Thoracic aorta (tissue), 2 donors: ENCODE results near the gene LRRN1. TPM values are rescaled to one million over a fixed set of nuclear protein-coding genes. Genes with fewer than 3 reads are reported as not detected.

ENCODE experiments used
- ATAC-seq: fragments of 150-250 bp; one replicate; pipeline ENCODE4 v1.8.0; 2017; ENCODE audit warnings: low read depth; ENCODE audit not compliant: insufficient number of reproducible peaks, low FRiP score
- DNase-seq: peaks from one replicate; pipeline ENCODE4 v3.0.0-alpha.2; 2020; ENCODE audit warnings: low spot score
- H3K27ac ChIP-seq, 2 donors: fragments of 200-600 bp; sonication (generic); 1 replicate in 1 of 2; 2 replicates in 1 of 2; pipeline ENCODE4 v1.5.1; 2016; ENCODE audit warnings: mild to moderate bottlenecking in 2 of 2, moderate library complexity in 2 of 2
- H3K27me3 ChIP-seq: fragments of 200-600 bp; sonication (generic); replicated peaks from 2 replicates; pipeline ENCODE4 v1.6.0; 2016; ENCODE audit warnings: mild to moderate bottlenecking; ENCODE audit not compliant: insufficient read depth
- H3K36me3 ChIP-seq: fragments of 200-600 bp; sonication (generic); one replicate; pipeline ENCODE4 v1.5.1; 2016
- H3K4me1 ChIP-seq, 2 donors: fragments of 200-600 bp; sonication (generic); 1 replicate in 1 of 2; 2 replicates in 1 of 2; pipeline versions ENCODE4 v1.5.1 to v1.6.0; 2016; ENCODE audit warnings: low read depth in 2 of 2, mild to moderate bottlenecking in 1 of 2; ENCODE audit not compliant: control insufficient read depth in 1 of 2
- H3K4me3 ChIP-seq: fragments of 200-600 bp; sonication (generic); 2 replicates; pipeline ENCODE4 v1.5.1; 2016; ENCODE audit warnings: mild to moderate bottlenecking
- H3K9me3 ChIP-seq: fragments of 200-600 bp; sonication (generic); 2 replicates; pipeline ENCODE4 v1.5.1; 2016
- CTCF ChIP-seq: fragments of 200-600 bp; sonication (generic); IDR thresholded peaks from one replicate; pipeline ENCODE4 v1.5.1; 2019; ENCODE audit warnings: antibody characterized with exemption
- total RNA-seq, 2 donors: library from RNA; depleted of rRNA; stranded (reverse); fragments of >200 nt; gene quantifications; one replicate each; pipeline versions ENCODE4 v1.1.0 to v1.2.3, GENCODE V29; 2016

Gene LRRN1
- total RNA-seq, result 1 to 10 TPM; 4.3 to 7.7 TPM

GRCh38 chr3:3799173-3800079 lies at the start of gene LRRN1:
Gene LRRN1, plus strand, starts transcription at chr3:3799431. Its CDS starts 45,211 bp downstream, at chr3:3844642.
- Histone ChIP-seq H3K4me3 (peak within 1 kb of the TSS; percentile 85), H3K27me3 (no peaks in the 10 kb centered on the region), H3K4me1 (peaks cover 0 to 9% of the 10 kb centered on the region in 2 donors), H3K9me3 (no peaks in the 10 kb centered on the region), H3K27ac (peak within 1 kb of the TSS; percentile 35 to 62), H3K36me3 (no peaks in the 10 kb centered on the region)
- DNase-seq (no peak), ATAC-seq (no peak)
- TF ChIP-seq CTCF, result no peak

DNA sequence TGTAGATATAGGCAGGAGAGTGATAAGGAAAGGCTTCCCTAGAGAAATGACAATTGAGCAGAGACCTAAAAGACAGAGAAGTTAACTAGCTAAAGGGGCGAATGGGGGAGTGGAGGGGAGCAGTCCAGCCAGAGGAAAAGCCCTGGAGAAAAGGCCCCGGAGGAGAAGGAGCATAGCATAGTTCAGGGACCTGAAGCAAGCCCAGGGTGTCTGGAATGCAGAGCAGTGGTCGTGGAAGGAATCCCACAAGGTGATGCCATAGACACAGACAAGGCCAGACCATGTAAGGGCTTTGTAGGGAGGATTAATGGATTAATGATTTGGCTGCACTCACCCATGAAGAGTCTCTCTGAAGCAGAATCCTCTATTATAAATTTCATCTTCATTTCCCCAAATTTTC lies 45.8 kb upstream of the LRRN1 start:
- ATAC-seq (no peak), DNase-seq (no peak)
- no peak overlapping the region for H3K27ac ChIP-seq
- H3K36me3 ChIP-seq, result no peaks in the 10 kb centered on the region
- H3K4me3 ChIP-seq, result no peak overlapping the region
- H3K9me3 ChIP-seq, result no peaks in the 10 kb centered on the region
- no peak for TF ChIP-seq CTCF
- no peaks in the 10 kb centered on the region for H3K27me3 ChIP-seq
- H3K4me1 ChIP-seq, result no peaks in the 10 kb centered on the region

- no peak for TF ChIP-seq CTCF
- Histone ChIP-seq H3K9me3 (no peaks in the 10 kb centered on the region), H3K27me3 (no peaks in the 10 kb centered on the region), H3K4me3 (no peak overlapping the region), H3K4me1 (no peaks in the 10 kb centered on the region), H3K27ac (no peak overlapping the region), H3K36me3 (no peaks in the 10 kb centered on the region)
- ATAC-seq, result no peak
- DNase-seq, result no peak
Measured at GRCh38 chr3:3765661-3766060, 33.6 kb upstream of the LRRN1 start.

- Histone ChIP-seq H3K36me3 (no peaks in the 10 kb centered on the region), H3K4me3 (no peak overlapping the region), H3K27me3 (no peaks in the 10 kb centered on the region), H3K4me1 (no peaks in the 10 kb centered on the region), H3K27ac (no peak overlapping the region), H3K9me3 (no peaks in the 10 kb centered on the region)
- DNase-seq (no peak), ATAC-seq (no peak)
- no peak for TF ChIP-seq CTCF
Measured at GRCh38 chr3:3766140-3766539, 33.1 kb upstream of the LRRN1 start.

DNA sequence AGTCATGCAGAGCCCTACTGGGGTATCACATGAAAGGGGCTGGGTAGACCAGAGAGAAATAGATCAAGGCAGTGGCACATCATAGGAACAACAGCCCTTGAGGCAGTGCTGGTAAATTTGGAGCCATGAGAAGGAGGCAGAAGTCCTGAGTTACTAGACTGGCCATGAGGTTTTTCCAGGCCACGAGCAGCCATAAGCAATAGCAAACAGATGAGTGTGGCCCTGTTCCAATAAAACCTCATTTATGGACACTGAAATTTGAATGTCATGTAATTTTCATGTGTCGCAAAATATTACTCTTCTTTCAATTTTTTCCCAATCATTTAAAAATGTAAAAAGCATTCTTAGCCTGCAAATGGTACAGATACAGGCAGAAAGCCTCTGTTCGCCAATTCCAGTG lies 28.1 kb upstream of the LRRN1 start:
- no peak for ATAC-seq
- Histone ChIP-seq H3K4me3 (no peak overlapping the region), H3K36me3 (no peaks in the 10 kb centered on the region), H3K9me3 (peaks cover 6% of the 10 kb centered on the region), H3K27ac (no peak overlapping the region), H3K4me1 (no peaks in the 10 kb centered on the region), H3K27me3 (no peaks in the 10 kb centered on the region)
- TF ChIP-seq CTCF, result no peak
- DNase-seq, result no peak
